ENCODE data around the gene ILK.

The ILK gene

DNA sequence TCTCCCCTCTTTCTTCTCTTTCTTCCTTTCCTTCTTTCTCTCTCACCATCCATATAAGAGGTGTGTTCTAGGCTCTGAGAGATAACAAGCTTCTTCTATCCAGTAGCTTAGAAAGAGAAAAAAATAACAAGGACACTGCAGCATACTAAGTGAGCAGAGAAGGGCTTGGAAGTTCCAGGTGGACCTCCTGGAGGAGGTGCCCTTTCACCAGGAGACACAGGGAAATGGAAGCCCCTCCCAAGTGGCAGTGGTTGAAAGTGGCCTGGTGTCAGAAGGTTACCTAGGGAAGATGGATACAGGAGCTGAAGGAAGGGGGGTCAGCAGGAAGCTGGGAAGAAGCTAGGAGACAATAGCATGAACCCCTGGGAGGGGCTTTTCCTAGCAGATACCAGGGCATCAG, 46.5 kb downstream of the ILK start:
- H3K27ac ChIP-seq = no peak overlapping the region
- no peak for TF ChIP-seq ZFX (IDR thresholded peaks at IDR 0.05)
- TF ChIP-seq, protein P1, sequence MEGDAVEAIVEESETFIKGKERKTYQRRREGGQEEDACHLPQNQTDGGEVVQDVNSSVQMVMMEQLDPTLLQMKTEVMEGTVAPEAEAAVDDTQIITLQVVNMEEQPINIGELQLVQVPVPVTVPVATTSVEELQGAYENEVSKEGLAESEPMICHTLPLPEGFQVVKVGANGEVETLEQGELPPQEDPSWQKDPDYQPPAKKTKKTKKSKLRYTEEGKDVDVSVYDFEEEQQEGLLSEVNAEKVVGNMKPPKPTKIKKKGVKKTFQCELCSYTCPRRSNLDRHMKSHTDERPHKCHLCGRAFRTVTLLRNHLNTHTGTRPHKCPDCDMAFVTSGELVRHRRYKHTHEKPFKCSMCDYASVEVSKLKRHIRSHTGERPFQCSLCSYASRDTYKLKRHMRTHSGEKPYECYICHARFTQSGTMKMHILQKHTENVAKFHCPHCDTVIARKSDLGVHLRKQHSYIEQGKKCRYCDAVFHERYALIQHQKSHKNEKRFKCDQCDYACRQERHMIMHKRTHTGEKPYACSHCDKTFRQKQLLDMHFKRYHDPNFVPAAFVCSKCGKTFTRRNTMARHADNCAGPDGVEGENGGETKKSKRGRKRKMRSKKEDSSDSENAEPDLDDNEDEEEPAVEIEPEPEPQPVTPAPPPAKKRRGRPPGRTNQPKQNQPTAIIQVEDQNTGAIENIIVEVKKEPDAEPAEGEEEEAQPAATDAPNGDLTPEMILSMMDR (conservative IDR thresholded peaks at IDR 0.05) = no peak

DNA sequence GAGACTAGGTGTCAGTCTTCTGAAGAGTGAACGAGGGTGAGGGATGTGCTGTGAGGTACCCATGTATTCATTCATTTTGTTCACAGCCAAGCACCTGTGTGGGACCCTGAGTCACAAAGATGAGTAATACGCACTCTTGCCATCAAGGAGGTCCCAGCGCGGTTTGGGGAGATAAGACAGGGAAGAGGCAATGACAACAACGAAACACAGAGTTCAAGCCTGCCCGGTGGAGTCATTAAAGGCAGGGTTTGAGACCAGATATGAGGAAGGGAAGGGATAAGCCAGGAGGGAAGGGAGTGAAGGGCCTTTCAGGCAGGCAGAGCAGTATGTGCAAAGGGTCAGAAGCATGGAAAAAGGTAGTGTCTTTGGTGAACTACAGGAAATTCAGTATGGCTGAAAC, 47.4 kb downstream of the ILK start:
- TF ChIP-seq, protein P1 (conservative IDR thresholded peaks at IDR 0.05) = no peak
- TF ChIP-seq ZFX (IDR thresholded peaks at IDR 0.05) = no peak
- no peak overlapping the region for H3K27ac ChIP-seq

DNA sequence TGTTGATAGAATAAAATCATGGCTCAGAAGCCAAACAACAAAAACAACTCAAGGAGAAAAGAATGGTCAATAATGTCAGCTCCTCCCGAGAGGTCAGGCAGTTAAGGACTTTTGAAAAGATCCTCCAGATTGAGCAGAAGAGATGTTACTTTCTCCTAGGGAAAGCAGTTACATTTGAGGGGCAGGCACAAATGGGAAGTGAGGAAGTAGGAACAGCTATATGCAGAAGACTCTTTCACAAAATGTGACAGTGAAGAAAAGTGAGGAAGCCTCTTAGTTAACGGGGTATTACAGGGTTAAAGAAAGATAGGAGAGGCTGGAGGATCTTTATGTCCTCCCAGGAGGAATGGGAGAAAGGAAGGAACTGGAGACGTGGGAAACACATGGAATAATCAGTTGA, 48.6 kb downstream of the ILK start:
- H3K27ac ChIP-seq = no peak overlapping the region
- TF ChIP-seq, protein P1 (conservative IDR thresholded peaks at IDR 0.05) = no peak

DNA sequence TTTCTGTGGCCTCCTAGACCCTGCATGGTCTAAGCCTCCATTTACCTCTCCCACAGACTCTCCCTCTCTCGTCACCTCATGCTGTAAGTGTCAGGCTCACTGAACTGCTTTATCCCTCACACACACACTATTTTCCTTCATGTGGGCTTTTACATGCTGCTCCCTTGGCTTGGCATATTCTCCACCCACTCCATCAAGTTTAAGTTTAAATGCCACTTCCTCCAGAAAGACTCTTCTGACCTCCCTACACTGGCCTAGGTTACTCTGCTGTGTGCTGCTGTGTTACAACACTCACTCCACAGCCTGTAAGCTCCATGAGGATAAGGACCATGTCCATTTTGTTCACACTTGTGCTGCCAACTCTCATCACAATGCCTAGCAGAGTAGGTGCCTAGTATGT, 49.5 kb downstream of the ILK start:
- H3K27ac ChIP-seq = no peak overlapping the region
- no peak for TF ChIP-seq ZFX (IDR thresholded peaks at IDR 0.05)
- TF ChIP-seq, protein P1 (conservative IDR thresholded peaks at IDR 0.05) = no peak

- TF ChIP-seq ZFX (IDR thresholded peaks at IDR 0.05) = no peak
- TF ChIP-seq, protein P1 (conservative IDR thresholded peaks at IDR 0.05) = no peak
- no peak overlapping the region for H3K27ac ChIP-seq
Observed at GRCh38 chr11:6653656-6654055, 50.1 kb downstream of the ILK start.

DNA sequence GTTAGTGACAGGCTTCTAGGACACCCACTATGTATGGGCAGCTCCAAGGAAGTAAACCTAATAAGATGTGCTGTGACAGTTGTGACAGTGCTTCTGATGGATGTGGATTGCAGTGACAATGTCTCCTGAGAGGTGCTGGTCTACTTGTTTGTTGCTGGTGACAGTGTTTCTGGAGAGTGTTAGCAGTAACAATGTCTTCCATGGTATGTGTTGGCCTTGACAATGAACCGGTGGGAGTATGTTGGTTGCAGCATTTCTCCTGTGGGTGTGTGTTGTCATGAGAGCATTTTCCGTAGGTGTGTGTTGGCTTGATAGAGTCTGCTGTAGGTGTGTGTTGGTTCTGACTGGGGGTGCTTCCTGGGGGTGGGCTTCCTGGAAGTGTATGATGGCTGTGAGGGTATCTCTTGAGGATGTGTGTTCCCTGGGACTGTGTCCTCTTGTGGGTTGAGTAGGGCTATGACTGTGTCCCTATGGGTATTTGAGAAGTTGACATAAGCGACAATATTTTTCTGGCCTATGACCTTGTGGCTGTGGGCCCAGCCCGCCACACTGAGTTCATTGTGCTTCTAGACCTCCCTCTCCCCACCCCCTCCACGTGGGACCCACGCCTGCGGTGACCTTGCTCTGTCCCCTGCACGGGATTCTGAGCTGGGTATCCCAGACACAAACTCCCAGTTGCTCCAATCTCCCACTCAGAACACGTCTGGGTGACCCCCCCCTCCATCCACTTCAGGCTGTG, 50.9 kb downstream of the ILK start:
- TF ChIP-seq, protein P1 (conservative IDR thresholded peaks at IDR 0.05) = no peak
- TF ChIP-seq ZFX (IDR thresholded peaks at IDR 0.05) = no peak
- no peak overlapping the region for H3K27ac ChIP-seq

- H3K27ac ChIP-seq = no peak overlapping the region
- TF ChIP-seq ZFX (IDR thresholded peaks at IDR 0.05) = no peak
- TF ChIP-seq, protein P1 (conservative IDR thresholded peaks at IDR 0.05) = no peak
Observed at GRCh38 chr11:6655020-6655789, 51.6 kb downstream of the ILK start.

All from C4-2B (cell line).